HepG2 (cell line): ENCODE data around the gene DNAJC5. TPM values are rescaled to one million over a fixed set of nuclear protein-coding genes. Genes with fewer than 3 reads are reported as not detected.

Experiments
- ATF5 ChIP-seq: sonication (generic); formaldehyde crosslinking; IDR thresholded peaks from 2 replicates; pipeline ENCODE4 v1.4.0; 2020; ENCODE audit warnings: mild to moderate bottlenecking, low read depth, missing genetic modification reagents
- EZH2 ChIP-seq: conservative IDR thresholded peaks from 2 replicates; pipeline ENCODE4 v1.6.1; 2012; ENCODE audit warnings: mild to moderate bottlenecking, low read depth, low read length, moderate library complexity
- HIC2 ChIP-seq: sonication (generic); formaldehyde crosslinking; IDR thresholded peaks from 2 replicates; pipeline ENCODE4 v1.9.0; 2022; ENCODE audit warnings: low read depth, missing genetic modification reagents
- HNRNPLL ChIP-seq: fragments of 200-400 bp; formaldehyde crosslinking; IDR thresholded peaks from 2 replicates; pipeline ENCODE4 v1.6.1; 2017; ENCODE audit warnings: mild to moderate bottlenecking, low read depth, low read length; ENCODE audit not compliant: poor library complexity, severe bottlenecking
- KAT8 ChIP-seq: IDR thresholded peaks from 2 replicates; pipeline ENCODE4 v1.6.1; 2016; ENCODE audit warnings: missing genetic modification reagents, missing compliant biosample characterization
- NFKBIZ ChIP-seq: IDR thresholded peaks from 2 replicates; pipeline ENCODE4 v1.6.1; 2018; ENCODE audit warnings: missing genetic modification reagents, missing compliant biosample characterization
- PATZ1 ChIP-seq: sonication (generic); formaldehyde crosslinking; IDR thresholded peaks from 2 replicates; pipeline ENCODE4 v1.4.0; 2020; ENCODE audit warnings: missing genetic modification reagents
- PBX3 ChIP-seq: sonication (generic); formaldehyde crosslinking; IDR thresholded peaks from 2 replicates; pipeline ENCODE4 v1.8.1; 2023; ENCODE audit warnings: missing genetic modification reagents, inconsistent platforms, borderline replicate concordance
- PHF20 ChIP-seq: sonication (generic); formaldehyde crosslinking; IDR thresholded peaks from 2 replicates; pipeline ENCODE4 v1.5.0; 2020; ENCODE audit warnings: mild to moderate bottlenecking, missing genetic modification reagents
- SMAD1 ChIP-seq: sonication (generic); formaldehyde crosslinking; IDR thresholded peaks from 2 replicates; pipeline ENCODE4 v1.4.0; 2020; ENCODE audit warnings: missing genetic modification reagents, low read depth, mild to moderate bottlenecking, borderline replicate concordance
- SNAPC4 ChIP-seq: sonication (generic); formaldehyde crosslinking; IDR thresholded peaks from 2 replicates; pipeline ENCODE4 v1.4.0; 2020; ENCODE audit warnings: mild to moderate bottlenecking, missing genetic modification reagents
- TRAFD1 ChIP-seq: sonication (generic); formaldehyde crosslinking; IDR thresholded peaks from 2 replicates; pipeline ENCODE4 v1.5.1; 2020; ENCODE audit warnings: missing genetic modification reagents, mild to moderate bottlenecking, borderline replicate concordance
- ZBTB3 ChIP-seq: sonication (generic); formaldehyde crosslinking; IDR thresholded peaks from 2 replicates; pipeline ENCODE4 v1.4.0; 2020; ENCODE audit warnings: low read depth, mild to moderate bottlenecking, moderate library complexity, missing genetic modification reagents, borderline replicate concordance
- ZNF546 ChIP-seq: sonication (generic); formaldehyde crosslinking; conservative IDR thresholded peaks from 2 replicates; pipeline ENCODE4 v1.8.1; 2023; ENCODE audit warnings: mild to moderate bottlenecking, missing genetic modification reagents
- polyA plus RNA-seq, 8 experiments: library from polyadenylated mRNA; depleted of rRNA in 3 of 8; stranded (reverse) in 7 of 8; unstranded in 1 of 8; fragments of >200 nt; fragmentation: Illumina TruSeq in 4 of 8; extraction: Trizol in 4 of 8; gene quantifications; 2 replicates each; pipeline versions ENCODE4 v1.2.1 to v1.2.3, GENCODE V29; 2011 to 2016; ENCODE audit warnings: low read depth in 4 of 8, missing spikeins in 1 of 8, mixed read lengths in 1 of 8; ENCODE audit not compliant: insufficient read depth in 1 of 8
- total RNA-seq, 5 experiments: library from RNA; depleted of rRNA; stranded (reverse); fragments of >200 nt; fragmentation: Illumina TruSeq; extraction: Trizol; gene quantifications; 2 replicates each; pipeline ENCODE4 v1.2.3, GENCODE V29; 2016; ENCODE audit warnings: low read depth in 1 of 5

DNAJC5 gene
- total and polyA plus RNA-seq, 2 of the 13 experiments (the other 11 are each of a cell fraction or from before 2014, with no cell fraction given), result 42.8 to 64.5 TPM

- TF ChIP-seq TRAFD1, result peak; percentile 94
- 0 out of 2 replicates have a peak, but pooled peaks have one; percentile 7 for TF ChIP-seq ZNF546 (CRISPR knock-in tag)
- peak; percentile 92 for TF ChIP-seq KAT8 (CRISPR knock-in tag)
- TF ChIP-seq HNRNPLL, result peak; percentile 76
- TF ChIP-seq ZBTB3 (CRISPR knock-in tag), result 0 out of 2 replicates have a peak, but pooled peaks have one; percentile 75
- TF ChIP-seq PHF20, result peak; percentile 81
- TF ChIP-seq ATF5 (CRISPR knock-in tag), result no peak; the same call in 1 of the 2 replicates
- TF ChIP-seq NFKBIZ (CRISPR knock-in tag), result peak; percentile 70; the same call in 1 of the 2 replicates
- TF ChIP-seq PBX3 (CRISPR knock-in tag), result no peak
- peak; percentile 96 for TF ChIP-seq PATZ1 (CRISPR knock-in tag)
- TF ChIP-seq EZH2, result no peak
- TF ChIP-seq SNAPC4 (CRISPR knock-in tag), result peak; percentile 43; the same call in 1 of the 2 replicates
- TF ChIP-seq HIC2 (CRISPR knock-in tag), result 0 out of 2 replicates have a peak, but pooled peaks have one; percentile 68
- peak; percentile 88; the same call in 1 of the 2 replicates for TF ChIP-seq SMAD1 (CRISPR knock-in tag)
Measured at GRCh38 chr20:63863798-63864544, 31.0 kb upstream of the DNAJC5 start (continued).
